ENCODE measurements around the gene TNP2. TPM values are rescaled to one million over a fixed set of nuclear protein-coding genes. Genes with fewer than 3 reads are reported as not detected.

Gene TNP2
- total and polyA plus RNA-seq, 2 of the 4 experiments (the other 2 are of a cell fraction) = not detected

- Histone ChIP-seq H3K23ac (ENCODE audit: low read depth, low read length) (no peak overlapping the region), H3K4me2 (ENCODE audit: low read depth, low read length) (no peak overlapping the region), H3K4ac (ENCODE audit: low read depth, low read length) (no peak overlapping the region), H3K9ac (ENCODE audit: low read depth, low read length) (no peak overlapping the region), H2BK15ac (ENCODE audit: low read depth, low read length) (no peak overlapping the region), H3K9me3 (ENCODE audit: control insufficient read depth, insufficient read depth, low read length) (no peaks in the 10 kb centered on the region), H3K9me1 (ENCODE audit: insufficient read depth, low read length) (no peaks in the 10 kb centered on the region), H2AK9ac (replicated peaks; ENCODE audit: low read depth, low read length, poor library complexity) (no peak overlapping the region), H3K56ac (ENCODE audit: extremely low read depth, insufficient read depth, low read length) (no peak overlapping the region), H2AFZ (replicated peaks; ENCODE audit: low read length, poor library complexity) (no peak overlapping the region), H4K91ac (ENCODE audit: insufficient read depth, low read depth, low read length) (no peak overlapping the region), H3K4me3 (ENCODE audit: insufficient read depth, low read depth, low read length) (no peak overlapping the region), H3K14ac (replicated peaks; ENCODE audit: low read depth, low read length) (no peak overlapping the region; the same call in 1 of the 2 replicates), H4K20me1 (ENCODE audit: insufficient read depth, low read length) (no peaks in the 10 kb centered on the region), H4K8ac (ENCODE audit: low read depth in 2 of 2, low read length in 2 of 2) (no peak overlapping the region), H2BK5ac (ENCODE audit: low read depth, low read length, poor library complexity, severe bottlenecking) (no peak overlapping the region), H2BK20ac (ENCODE audit: low read depth, low read length) (no peak overlapping the region), H3K27ac (ENCODE audit: insufficient read depth, low read length) (no peak overlapping the region), H4K5ac (ENCODE audit: low read depth, low read length) (no peak overlapping the region), H2BK120ac (ENCODE audit: low read depth, low read length) (no peak overlapping the region), H3K4me1 (ENCODE audit: control insufficient read depth, insufficient read depth, low read length) (0 out of 2 replicates have a peak, but pooled peaks cover 2% of the 10 kb centered on the region), H3K27me3 (ENCODE audit: control insufficient read depth, insufficient read depth, low read length) (peaks cover 6% of the 10 kb centered on the region), H3K36me3 (ENCODE audit: control insufficient read depth, insufficient read depth, low read length) (no peaks in the 10 kb centered on the region), H2AK5ac (ENCODE audit: low read depth, low read length) (no peak overlapping the region), H3K18ac (ENCODE audit: low read depth, low read length) (no peak overlapping the region), H3K79me1 (ENCODE audit: low read depth in 1 of 2, low read length in 2 of 2) (no peaks in the 10 kb centered on the region)
- no peak for DNase-seq
- ChIA-PET POLR2A (ENCODE audit: unreplicated experiment) (no interaction called here), CTCF (interaction anchor here (1.0 kb wide), 1 partner anchor 14 kb away, joined by 3 read pairs; no protein-coding TSS in a partner anchor)
- BruUV-seq (replicated peaks) = no TSS peak
- ATAC-seq (ENCODE audit: low read depth) = no peak
- intact Hi-C loops (cut with micrococcal nuclease) = no loop called here
- 100% methylated on average over 1 of the region's 5 CpGs; no CpG with 5 or more reads in 1 of the 2 experiments for WGBS, 2 experiments (ENCODE audit: extremely low coverage in 2 of 2, insufficient read length in 1 of 2)
- TF ChIP-seq, protein P1, sequence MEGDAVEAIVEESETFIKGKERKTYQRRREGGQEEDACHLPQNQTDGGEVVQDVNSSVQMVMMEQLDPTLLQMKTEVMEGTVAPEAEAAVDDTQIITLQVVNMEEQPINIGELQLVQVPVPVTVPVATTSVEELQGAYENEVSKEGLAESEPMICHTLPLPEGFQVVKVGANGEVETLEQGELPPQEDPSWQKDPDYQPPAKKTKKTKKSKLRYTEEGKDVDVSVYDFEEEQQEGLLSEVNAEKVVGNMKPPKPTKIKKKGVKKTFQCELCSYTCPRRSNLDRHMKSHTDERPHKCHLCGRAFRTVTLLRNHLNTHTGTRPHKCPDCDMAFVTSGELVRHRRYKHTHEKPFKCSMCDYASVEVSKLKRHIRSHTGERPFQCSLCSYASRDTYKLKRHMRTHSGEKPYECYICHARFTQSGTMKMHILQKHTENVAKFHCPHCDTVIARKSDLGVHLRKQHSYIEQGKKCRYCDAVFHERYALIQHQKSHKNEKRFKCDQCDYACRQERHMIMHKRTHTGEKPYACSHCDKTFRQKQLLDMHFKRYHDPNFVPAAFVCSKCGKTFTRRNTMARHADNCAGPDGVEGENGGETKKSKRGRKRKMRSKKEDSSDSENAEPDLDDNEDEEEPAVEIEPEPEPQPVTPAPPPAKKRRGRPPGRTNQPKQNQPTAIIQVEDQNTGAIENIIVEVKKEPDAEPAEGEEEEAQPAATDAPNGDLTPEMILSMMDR (conservative IDR thresholded peaks at IDR 0.05; ENCODE audit: low read depth, low read length) = no peak
- TF ChIP-seq RCOR1 (IDR thresholded peaks at IDR 0.05; ENCODE audit: insufficient replicate concordance, low read length) = no peak
- no peak for TF ChIP-seq MXI1 (IDR thresholded peaks at IDR 0.05; ENCODE audit: borderline replicate concordance, low read depth, low read length)
- no peak for TF ChIP-seq MAZ (IDR thresholded peaks at IDR 0.05; ENCODE audit: borderline replicate concordance, low read depth, low read length)
- TF ChIP-seq ELK1 (IDR thresholded peaks at IDR 0.05; ENCODE audit: borderline replicate concordance, low read depth, low read length) = no peak
- no peak for TF ChIP-seq NFE2L2 (IDR thresholded peaks at IDR 0.05; ENCODE audit: low read depth, low read length)
- no peak for TF ChIP-seq RFX5 (IDR thresholded peaks at IDR 0.05; ENCODE audit: low read depth, low read length)
- no peak for TF ChIP-seq USF2 (IDR thresholded peaks at IDR 0.05; ENCODE audit: low read depth, low read length)
- TF ChIP-seq FOS (IDR thresholded peaks at IDR 0.05; ENCODE audit: low read depth, low read length) = no peak
- TF ChIP-seq MAFK (IDR thresholded peaks at IDR 0.05; ENCODE audit: low read depth, low read length) = no peak
- no peak for TF ChIP-seq CHD1 (IDR thresholded peaks at IDR 0.05; ENCODE audit: low read depth, low read length)
- no peak for TF ChIP-seq POLR2A (IDR thresholded peaks at IDR 0.05; ENCODE audit: low read depth, low read length)
- TF ChIP-seq RAD21 (IDR thresholded peaks at IDR 0.05; ENCODE audit: low read length) = no peak
- TF ChIP-seq CEBPB (IDR thresholded peaks at IDR 0.05; ENCODE audit: low read depth, low read length) = no peak
- dilution Hi-C loops (cut with HindIII; ENCODE audit: low sequenced_read_pairs, unreplicated experiment) = no loop called here
- in situ Hi-C loops (cut with MboI; ENCODE audit: low sequenced_read_pairs) = no loop called here
These were observed 27.5 kb downstream of the TNP2 start for GRCh38 chr16:11241480-11242204.
